PC-3 (cell line): ENCODE measurements around the gene PRKN.
"Not testable (repeated sequence)": the region's sequence is repeated elsewhere in the genome, so short reads cannot be mapped to it uniquely, and the experiment has no call there.

Experiments used
- CTCF ChIP-seq: fragments of 300-600 bp; sonication (generic); conservative IDR thresholded peaks from 2 replicates; pipeline ENCODE4 v1.5.1; 2017; ENCODE audit warnings: antibody characterized with exemption, low read depth, mild to moderate bottlenecking, low read length
- EZH2 ChIP-seq: fragments of 300-600 bp; sonication (generic); IDR thresholded peaks from one replicate; pipeline ENCODE4 v1.6.1; 2017; ENCODE audit warnings: antibody characterized with exemption, mild to moderate bottlenecking, low read length; ENCODE audit not compliant: unreplicated experiment

DNA sequence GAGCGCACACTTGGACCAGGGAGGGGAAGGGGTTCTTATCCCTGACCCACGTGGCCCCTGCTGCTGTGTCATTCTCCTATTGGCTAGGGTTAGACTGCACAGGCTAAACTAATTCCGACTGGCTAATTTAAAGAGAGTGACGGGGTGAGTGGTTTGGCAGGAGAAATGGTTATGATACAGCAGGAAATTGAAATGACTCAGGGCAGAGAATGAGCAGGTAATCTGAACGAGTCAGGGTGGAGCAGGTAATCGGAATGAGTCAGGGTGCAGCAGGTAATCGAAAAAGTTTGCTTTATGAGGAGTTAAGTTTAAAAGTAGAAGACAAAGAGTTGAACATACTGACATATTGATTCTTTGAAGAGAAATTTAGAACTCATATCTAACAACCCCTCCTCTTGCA lies 1417.8 kb downstream of the PRKN start:
- not testable (repeated sequence) for TF ChIP-seq CTCF, EZH2
